ENCODE data around the gene TGFBR3. TPM values are rescaled to one million over a fixed set of nuclear protein-coding genes. Genes with fewer than 3 reads are reported as not detected.
"Not testable (repeated sequence)": the region's sequence is repeated elsewhere in the genome, so short reads cannot be mapped to it uniquely, and the experiment has no call there.

The TGFBR3 gene
- total RNA-seq, 2 experiments from 2014 or later = 12.9 to 13.0 TPM

DNA sequence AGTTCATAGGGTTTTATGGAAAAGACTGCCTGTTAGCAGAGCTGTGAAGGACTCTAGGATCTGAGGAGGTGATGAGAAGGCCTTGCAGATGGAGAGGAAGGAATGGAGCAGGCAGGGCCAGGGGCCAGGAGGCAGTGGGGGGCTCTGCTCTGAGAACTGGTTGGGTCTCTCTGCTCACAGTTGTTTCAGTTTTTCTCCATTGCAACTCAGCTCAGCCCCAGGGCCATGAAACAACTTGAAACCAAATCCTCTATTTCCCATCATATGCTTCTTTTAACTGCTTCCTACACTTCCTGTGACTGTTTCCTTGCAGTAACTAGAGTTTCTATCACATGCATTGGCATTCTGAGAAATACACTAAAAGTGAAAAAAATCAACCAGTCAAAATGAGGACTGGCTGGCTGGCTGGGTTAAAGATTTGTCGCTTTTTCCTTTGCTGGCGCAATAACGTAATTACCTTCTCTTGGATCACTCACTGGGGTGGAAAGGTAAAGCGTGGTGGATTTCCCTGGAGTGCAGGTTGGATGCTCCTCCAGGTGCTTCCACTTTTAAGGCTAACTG lies 213.3 kb downstream of the TGFBR3 start:
- peak; percentile 7 for DNase-seq
- ChIA-PET POLR2A (interaction anchor here (0.7 kb wide), 1 partner anchor 58 kb away, joined by 3 read pairs; no protein-coding TSS in a partner anchor), CTCF (interaction anchor here (1.2 kb wide), 2 partner anchors 10 to 15 kb away, joined by 3 read pairs; no protein-coding TSS in a partner anchor)
- Mint-ChIP-seq H3K9me3 (peaks cover 10% of the 10 kb centered on the region), H3K36me3 (ENCODE audit: low read depth) (peaks cover 4% of the 10 kb centered on the region), H3K4me3 (no peak overlapping the region), H3K27ac (peak overlapping the region; percentile 6), H3K27me3 (no peaks in the 10 kb centered on the region), H3K4me1 (peaks cover 26% of the 10 kb centered on the region)

DNA sequence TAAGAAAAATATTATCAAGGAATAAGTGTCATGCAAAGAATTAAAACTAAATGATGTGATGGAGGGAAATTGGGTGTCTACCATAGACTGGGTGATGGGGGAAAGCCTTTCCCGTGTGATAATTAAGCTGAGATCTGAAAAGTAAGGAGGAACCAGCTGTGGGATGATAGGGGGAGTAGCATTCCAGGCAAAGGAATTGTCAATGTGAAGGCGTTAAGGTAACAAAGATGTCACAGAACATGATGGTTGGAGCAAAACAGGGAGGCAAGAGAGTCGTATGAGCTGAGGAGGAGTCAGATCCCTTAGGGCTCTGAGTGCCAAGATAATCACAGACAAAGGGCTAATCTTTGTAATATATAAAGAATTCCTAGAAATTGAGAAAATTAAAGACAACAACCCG lies 215.2 kb downstream of the TGFBR3 start:
- peaks cover 26% of the 10 kb centered on the region for H3K4me1 Mint-ChIP-seq
- CTCF ChIA-PET = interaction anchor here (1.0 kb wide), 1 partner anchor 14 kb away, joined by 3 read pairs; no protein-coding TSS in a partner anchor

DNA sequence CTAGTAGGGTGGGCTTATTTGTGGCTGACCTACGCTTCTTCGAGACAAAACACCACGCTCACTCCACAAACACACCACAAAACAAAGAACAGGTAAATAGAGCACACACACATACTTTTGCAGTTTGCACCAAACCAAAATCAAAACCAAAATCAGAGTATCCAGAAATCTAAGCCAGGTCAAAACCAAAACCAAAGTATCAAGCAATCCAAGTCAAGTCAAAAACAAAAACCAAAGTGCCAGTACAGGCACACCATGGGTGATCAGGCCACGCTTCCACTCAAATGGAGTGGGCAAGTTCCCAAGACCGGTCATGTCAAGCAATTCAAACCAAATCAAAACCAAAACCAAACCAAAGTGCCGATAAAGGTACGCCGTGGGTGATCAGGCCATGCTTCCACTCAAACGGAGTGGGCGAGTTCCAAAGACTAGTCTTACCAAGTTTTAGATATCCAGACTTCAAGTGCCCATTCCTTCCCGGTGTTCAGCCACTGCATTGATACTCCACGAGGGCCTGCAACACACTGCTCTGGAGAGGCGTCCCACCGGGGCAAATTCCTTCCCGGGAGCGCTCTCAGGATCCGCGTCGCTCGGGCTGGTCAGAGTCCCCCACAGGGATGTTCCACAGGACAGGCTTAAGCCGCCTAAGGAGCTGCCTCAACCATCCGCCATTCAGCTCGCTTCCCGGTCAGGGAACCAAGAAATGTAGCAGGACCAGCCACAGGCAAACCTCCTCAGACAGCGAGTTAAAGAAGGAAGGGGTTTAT lies 216.2 kb downstream of the TGFBR3 start:
- ChIA-PET POLR2A (no interaction called here), CTCF (no interaction called here)
- Mint-ChIP-seq H3K27ac (peak overlapping the region; percentile 0), H3K27me3 (no peaks in the 10 kb centered on the region), H3K4me1 (peaks cover 26% of the 10 kb centered on the region), H3K4me3 (no peak overlapping the region), H3K9me3 (peaks cover 8% of the 10 kb centered on the region), H3K36me3 (ENCODE audit: low read depth) (peaks cover 3% of the 10 kb centered on the region)
- DNase-seq = no peak

More for the DNA sequence above, 215.2 kb downstream of the TGFBR3 start:
- Mint-ChIP-seq H3K36me3 (ENCODE audit: low read depth) (peaks cover 3% of the 10 kb centered on the region), H3K9me3 (peaks cover 8% of the 10 kb centered on the region), H3K27me3 (no peaks in the 10 kb centered on the region), H3K27ac (no peak overlapping the region), H3K4me3 (no peak overlapping the region)
- DNase-seq = no peak
- POLR2A ChIA-PET = no interaction called here

DNA sequence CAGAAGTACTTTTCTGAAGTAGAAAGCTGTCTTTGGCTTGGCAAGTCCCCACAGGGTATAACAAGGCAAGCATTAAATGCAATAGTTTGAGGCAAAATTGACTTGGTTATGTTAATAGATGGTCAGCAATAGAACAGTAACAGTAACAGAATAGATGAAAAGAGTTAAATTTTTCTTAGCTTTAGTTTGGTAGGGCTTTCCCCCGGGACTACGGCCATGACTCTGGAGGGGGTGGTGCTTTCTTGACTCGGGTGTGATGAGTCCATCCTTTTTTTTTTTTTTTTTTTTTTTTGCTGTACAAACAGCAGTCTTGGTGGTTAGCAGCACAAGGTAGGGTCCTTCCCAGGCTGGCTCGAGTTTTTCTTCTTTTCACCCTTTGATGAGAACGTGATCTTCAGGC lies 219.3 kb downstream of the TGFBR3 start:
- H3K27ac Mint-ChIP-seq; H3K27me3 Mint-ChIP-seq; H3K4me1 Mint-ChIP-seq; POLR2A ChIA-PET; H3K36me3 Mint-ChIP-seq (ENCODE audit: low read depth); DNase-seq; H3K4me3 Mint-ChIP-seq: not testable (repeated sequence)
- CTCF ChIA-PET = interaction anchor here (0.9 kb wide), 1 partner anchor 15 kb away, joined by 3 read pairs; no protein-coding TSS in a partner anchor
- H3K9me3 Mint-ChIP-seq = peaks cover 10% of the 10 kb centered on the region

DNA sequence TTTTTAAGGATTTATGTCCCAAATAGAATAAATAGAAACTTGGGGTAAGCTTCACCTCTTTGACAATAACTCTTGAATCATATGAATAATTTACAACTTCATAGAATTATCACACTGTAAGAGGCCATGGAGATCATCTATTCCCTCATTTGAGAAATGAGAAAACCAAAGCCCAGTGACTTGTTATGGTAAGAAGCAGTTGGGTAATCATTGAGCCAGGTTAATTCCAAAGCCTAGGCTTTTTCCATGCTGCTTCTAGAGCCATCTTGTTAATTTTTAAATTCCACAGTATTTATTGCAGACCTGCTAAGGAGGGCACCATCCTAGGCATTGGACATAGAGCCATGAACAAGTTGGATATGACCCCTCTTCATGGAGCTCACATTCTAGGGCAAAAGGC lies 224.8 kb downstream of the TGFBR3 start:
- Mint-ChIP-seq H3K27ac (no peak overlapping the region), H3K4me3 (no peak overlapping the region), H3K36me3 (ENCODE audit: low read depth) (peaks cover 11% of the 10 kb centered on the region), H3K9me3 (peaks cover 24% of the 10 kb centered on the region), H3K27me3 (peaks cover 2% of the 10 kb centered on the region), H3K4me1 (no peaks in the 10 kb centered on the region)
- DNase-seq = no peak
- CTCF ChIA-PET = no interaction called here
- POLR2A ChIA-PET = no interaction called here

GRCh38 chr1:91660708-91661107 lies 225.2 kb downstream of the TGFBR3 start:
- Mint-ChIP-seq H3K27me3 (peaks cover 2% of the 10 kb centered on the region), H3K4me3 (no peak overlapping the region), H3K36me3 (ENCODE audit: low read depth) (peaks cover 11% of the 10 kb centered on the region), H3K4me1 (no peaks in the 10 kb centered on the region), H3K9me3 (peaks cover 25% of the 10 kb centered on the region), H3K27ac (no peak overlapping the region)
- ChIA-PET POLR2A (no interaction called here), CTCF (no interaction called here)
- DNase-seq = no peak

DNA sequence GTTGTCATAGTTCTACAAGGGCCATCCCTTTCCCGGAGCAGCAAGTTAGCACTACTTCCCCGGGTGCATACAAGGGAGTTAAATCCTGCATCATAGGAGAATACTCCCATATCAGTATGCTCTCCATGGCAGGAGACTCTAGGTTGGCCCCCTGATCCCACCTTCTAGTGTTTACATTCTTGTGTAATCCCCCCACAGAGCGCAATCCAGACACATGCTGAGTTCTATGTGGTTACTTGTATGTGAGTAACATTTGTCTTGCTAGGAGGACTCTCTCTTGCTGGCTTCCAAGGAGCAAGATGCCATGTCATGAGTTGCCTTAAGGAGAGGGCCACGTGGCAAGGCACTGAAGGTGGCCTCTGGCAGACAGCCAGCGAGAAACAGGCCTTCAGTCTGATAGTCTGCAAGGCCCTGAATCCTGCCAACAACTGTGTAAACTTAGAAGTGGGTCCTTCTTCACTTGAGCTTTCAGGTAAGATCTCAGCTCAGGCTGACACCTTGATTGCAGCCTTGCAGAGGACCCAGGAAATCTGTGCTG lies 230.0 kb downstream of the TGFBR3 start:
- CTCF ChIA-PET = interaction anchor here (0.8 to 1.3 kb wide), 2 partner anchors 15 to 66 kb away, joined by 3 read pairs; no protein-coding TSS in a partner anchor
- H3K4me1 Mint-ChIP-seq = no peaks in the 10 kb centered on the region
- peaks cover 11% of the 10 kb centered on the region for H3K36me3 Mint-ChIP-seq (ENCODE audit: low read depth)
- DNase-seq = no peak
- no peak overlapping the region for H3K27ac Mint-ChIP-seq
- H3K27me3 Mint-ChIP-seq = peaks cover 2% of the 10 kb centered on the region
- peaks cover 25% of the 10 kb centered on the region for H3K9me3 Mint-ChIP-seq
- no peak overlapping the region for H3K4me3 Mint-ChIP-seq
- POLR2A ChIA-PET = no interaction called here

- Mint-ChIP-seq H3K27me3 (no peaks in the 10 kb centered on the region), H3K4me3 (no peak overlapping the region), H3K27ac (no peak overlapping the region), H3K36me3 (ENCODE audit: low read depth) (peaks cover 7% of the 10 kb centered on the region), H3K4me1 (no peaks in the 10 kb centered on the region), H3K9me3 (peaks cover 17% of the 10 kb centered on the region)
- no peak for DNase-seq
- POLR2A ChIA-PET = no interaction called here
- CTCF ChIA-PET = no interaction called here
Observed at GRCh38 chr1:91653183-91653582, 232.8 kb downstream of the TGFBR3 start.

- DNase-seq = no peak
- ChIA-PET CTCF (interaction anchor here (0.6 to 1.4 kb wide), 3 partner anchors 9 to 268 kb away, joined by 3 to 4 read pairs (median 4); no protein-coding TSS in a partner anchor), POLR2A (no interaction called here)
- Mint-ChIP-seq H3K36me3 (ENCODE audit: low read depth) (peaks cover 3% of the 10 kb centered on the region), H3K4me1 (peaks cover 11% of the 10 kb centered on the region), H3K27me3 (no peaks in the 10 kb centered on the region), H3K9me3 (peaks cover 9% of the 10 kb centered on the region), H3K4me3 (no peak overlapping the region), H3K27ac (no peak overlapping the region)
Observed at GRCh38 chr1:91651661-91652071, 234.3 kb downstream of the TGFBR3 start.

GRCh38 chr1:91651243-91651642 lies 234.7 kb downstream of the TGFBR3 start:
- CTCF ChIA-PET = interaction anchor here (0.6 to 1.4 kb wide), 3 partner anchors 8 to 268 kb away, joined by 3 to 4 read pairs (median 4); no protein-coding TSS in a partner anchor
- DNase-seq = no peak

DNA sequence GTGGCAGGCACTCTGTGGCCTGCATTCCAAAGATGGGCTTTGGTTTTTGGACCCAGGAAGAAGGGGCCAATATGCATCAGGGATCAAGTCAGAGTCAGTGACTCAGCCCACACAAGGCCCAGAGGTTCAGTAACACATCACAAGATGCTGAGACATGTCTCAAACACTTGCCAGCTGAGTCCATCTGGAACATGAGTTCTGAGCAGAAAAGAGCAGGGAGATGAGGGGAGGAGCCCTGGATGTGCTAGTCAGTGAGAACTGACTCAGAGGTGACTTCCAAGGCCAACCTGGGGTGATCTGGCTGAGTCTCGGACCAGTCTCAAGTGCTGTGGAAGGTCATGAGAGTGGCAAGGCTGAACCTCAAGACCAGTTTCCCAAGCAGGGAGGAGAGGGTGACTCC lies 235.2 kb downstream of the TGFBR3 start:
- POLR2A ChIA-PET = no interaction called here
- no peaks in the 10 kb centered on the region for H3K27me3 Mint-ChIP-seq
- no peak overlapping the region for H3K4me3 Mint-ChIP-seq
- peaks cover 5% of the 10 kb centered on the region for H3K9me3 Mint-ChIP-seq
- peaks cover 14% of the 10 kb centered on the region for H3K4me1 Mint-ChIP-seq
- H3K27ac Mint-ChIP-seq = no peak overlapping the region
- no peak for DNase-seq
- peaks cover 3% of the 10 kb centered on the region for H3K36me3 Mint-ChIP-seq (ENCODE audit: low read depth)
- CTCF ChIA-PET = interaction anchor here (1.2 to 1.4 kb wide), 3 partner anchors 8 to 21 kb away, joined by 3 to 4 read pairs (median 3); no protein-coding TSS in a partner anchor

More at GRCh38 chr1:91651243-91651642, 234.7 kb downstream of the TGFBR3 start:
- Mint-ChIP-seq H3K27ac (no peak overlapping the region), H3K9me3 (peaks cover 7% of the 10 kb centered on the region), H3K27me3 (no peaks in the 10 kb centered on the region), H3K4me3 (no peak overlapping the region), H3K36me3 (ENCODE audit: low read depth) (peaks cover 3% of the 10 kb centered on the region), H3K4me1 (peaks cover 14% of the 10 kb centered on the region)
- POLR2A ChIA-PET = no interaction called here

GRCh38 chr1:91647061-91647460 lies 238.9 kb downstream of the TGFBR3 start:
- H3K27me3 Mint-ChIP-seq = peaks cover 7% of the 10 kb centered on the region
- peaks cover 14% of the 10 kb centered on the region for H3K4me1 Mint-ChIP-seq
- peaks cover 7% of the 10 kb centered on the region for H3K9me3 Mint-ChIP-seq
- no peak overlapping the region for H3K4me3 Mint-ChIP-seq
- H3K36me3 Mint-ChIP-seq (ENCODE audit: low read depth) = peaks cover 3% of the 10 kb centered on the region
- POLR2A ChIA-PET = no interaction called here
- no peak overlapping the region for H3K27ac Mint-ChIP-seq
- CTCF ChIA-PET = interaction anchor here (0.6 to 1.5 kb wide), 3 partner anchors 13 to 52 kb away, joined by 3 read pairs; no protein-coding TSS in a partner anchor
- DNase-seq = no peak

DNA sequence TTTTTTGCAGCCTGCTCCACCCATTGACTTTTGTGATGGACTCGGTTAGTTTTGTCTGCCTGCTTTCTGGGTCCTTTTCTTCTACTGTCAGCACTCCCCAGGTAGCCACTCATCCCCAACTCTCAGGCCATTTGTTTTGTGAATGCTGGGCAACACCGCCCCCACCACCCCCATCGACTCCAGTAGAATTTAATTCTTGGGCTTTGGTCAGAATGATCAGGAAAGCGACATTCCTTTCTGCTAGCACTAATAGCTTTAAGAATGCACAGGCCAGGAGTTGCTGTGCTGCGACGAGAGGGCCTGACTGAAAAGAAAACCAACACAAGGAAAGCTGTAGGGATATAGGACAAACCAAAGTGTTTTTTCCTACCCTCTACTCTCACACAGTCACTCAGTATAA lies 240.9 kb downstream of the TGFBR3 start:
- Mint-ChIP-seq H3K27ac (no peak overlapping the region), H3K9me3 (peaks cover 24% of the 10 kb centered on the region), H3K4me3 (no peak overlapping the region), H3K36me3 (ENCODE audit: low read depth) (peaks cover 6% of the 10 kb centered on the region), H3K4me1 (peaks cover 14% of the 10 kb centered on the region), H3K27me3 (peaks cover 10% of the 10 kb centered on the region)
- POLR2A ChIA-PET = no interaction called here
- CTCF ChIA-PET = no interaction called here
- no peak for DNase-seq

All from activated CD4-positive, alpha-beta T cell treated with anti-CD3 and anti-CD28 coated beads, Interleukin-2, amount 10 ng/mL, durations not matched to agents 7 days and 5 days (primary cell).